ENCODE measurements around the gene C1R.

GRCh38 chr12:7093486-7093885 lies 1.2 kb upstream of the C1R start:
- no peak for TF ChIP-seq POLR2A (IDR thresholded peaks at IDR 0.05; ENCODE audit: low read depth, low read length)
- TF ChIP-seq SPI1 (IDR thresholded peaks at IDR 0.05; ENCODE audit: low read depth, low read length) = no peak
